H1 (cell line): Measurements from ENCODE around the gene CAMKK2.
"Not testable (repeated sequence)": the region's sequence is repeated elsewhere in the genome, so short reads cannot be mapped to it uniquely, and the experiment has no call there.

ENCODE experiments used
- EGR1 ChIP-seq: IDR thresholded peaks from 2 replicates; pipeline ENCODE4 v1.6.1; 2011; ENCODE audit warnings: low read depth, low read length, borderline replicate concordance
- EP300 ChIP-seq, 2 experiments: IDR thresholded peaks; 1 replicate in 1 of 2; 2 replicates in 1 of 2; pipeline ENCODE4 v1.6.1; 2011 to 2012; ENCODE audit warnings: low read depth in 2 of 2, low read length in 2 of 2, mild to moderate bottlenecking in 2 of 2, borderline replicate concordance in 1 of 2, inconsistent platforms in 1 of 2, moderate library complexity in 1 of 2
- HDAC6 ChIP-seq: IDR thresholded peaks from one replicate; pipeline ENCODE4 v1.7.1; 2012; ENCODE audit warnings: low read depth, mild to moderate bottlenecking, inconsistent platforms, low read length, moderate library complexity
- JUN ChIP-seq: IDR thresholded peaks from 2 replicates; pipeline ENCODE4 v1.6.1; 2011; ENCODE audit warnings: low read depth, mild to moderate bottlenecking, improper control_type of control experiment, low read length
- POLR2A ChIP-seq, 2 experiments: IDR thresholded peaks; 1 replicate in 1 of 2; 2 replicates in 1 of 2; pipeline ENCODE4 v1.6.1; 2011; ENCODE audit warnings: low read depth in 2 of 2, low read length in 2 of 2, mild to moderate bottlenecking in 2 of 2; ENCODE audit errors: control extremely low read depth in 1 of 2
- RNF2 ChIP-seq: fragments of 200-900, 300-1000 bp; sonication (generic); IDR thresholded peaks from 2 replicates; pipeline ENCODE4 v1.7.1; 2016; ENCODE audit warnings: borderline replicate concordance, low read depth, mild to moderate bottlenecking, antibody characterized with exemption, low read length; ENCODE audit not compliant: poor library complexity, severe bottlenecking; ENCODE audit errors: missing control alignments
- TAF1 ChIP-seq: IDR thresholded peaks from 2 replicates; pipeline ENCODE4 v1.6.1; 2011; ENCODE audit warnings: mild to moderate bottlenecking, low read depth, low read length
- TEAD4 ChIP-seq: IDR thresholded peaks from 2 replicates; pipeline ENCODE4 v1.6.1; 2012; ENCODE audit warnings: low read depth, low read length, inconsistent platforms, mixed read lengths
- TF ChIP-seq, protein P1 (sequence below), 3 experiments: IDR thresholded peaks; 1 replicate in 2 of 3; 2 replicates in 1 of 3; pipeline versions ENCODE4 v1.5.1 to v1.6.1; 2011; ENCODE audit warnings: low read length in 3 of 3, mild to moderate bottlenecking in 3 of 3, inconsistent platforms in 2 of 3, low read depth in 1 of 3, moderate library complexity in 1 of 3; ENCODE audit not compliant: insufficient read depth in 1 of 3; ENCODE audit errors: control extremely low read depth in 1 of 3

- TF ChIP-seq, protein P1, sequence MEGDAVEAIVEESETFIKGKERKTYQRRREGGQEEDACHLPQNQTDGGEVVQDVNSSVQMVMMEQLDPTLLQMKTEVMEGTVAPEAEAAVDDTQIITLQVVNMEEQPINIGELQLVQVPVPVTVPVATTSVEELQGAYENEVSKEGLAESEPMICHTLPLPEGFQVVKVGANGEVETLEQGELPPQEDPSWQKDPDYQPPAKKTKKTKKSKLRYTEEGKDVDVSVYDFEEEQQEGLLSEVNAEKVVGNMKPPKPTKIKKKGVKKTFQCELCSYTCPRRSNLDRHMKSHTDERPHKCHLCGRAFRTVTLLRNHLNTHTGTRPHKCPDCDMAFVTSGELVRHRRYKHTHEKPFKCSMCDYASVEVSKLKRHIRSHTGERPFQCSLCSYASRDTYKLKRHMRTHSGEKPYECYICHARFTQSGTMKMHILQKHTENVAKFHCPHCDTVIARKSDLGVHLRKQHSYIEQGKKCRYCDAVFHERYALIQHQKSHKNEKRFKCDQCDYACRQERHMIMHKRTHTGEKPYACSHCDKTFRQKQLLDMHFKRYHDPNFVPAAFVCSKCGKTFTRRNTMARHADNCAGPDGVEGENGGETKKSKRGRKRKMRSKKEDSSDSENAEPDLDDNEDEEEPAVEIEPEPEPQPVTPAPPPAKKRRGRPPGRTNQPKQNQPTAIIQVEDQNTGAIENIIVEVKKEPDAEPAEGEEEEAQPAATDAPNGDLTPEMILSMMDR (IDR thresholded peaks at IDR 0.05; ENCODE audit: control extremely low read depth in 1 of 3, insufficient read depth in 1 of 3, low read depth in 1 of 3, low read length in 3 of 3) = not testable (repeated sequence)
- TF ChIP-seq JUN; RNF2; POLR2A (IDR thresholded peaks at IDR 0.05; ENCODE audit: control extremely low read depth in 1 of 2, low read depth in 2 of 2, low read length in 2 of 2); TAF1; HDAC6; EGR1; EP300 (IDR thresholded peaks at IDR 0.05; ENCODE audit: borderline replicate concordance in 1 of 2, low read depth in 2 of 2, low read length in 2 of 2); TEAD4: not testable (repeated sequence)
Observed at GRCh38 chr12:121282910-121283309, 13.6 kb downstream of the CAMKK2 start.
